Activated CD8-positive, alpha-beta memory T cell treated with anti-CD3 and anti-CD28 coated beads for 36 hours (primary cell): Measurements from ENCODE around the gene BBS9. TPM values are rescaled to one million over a fixed set of nuclear protein-coding genes. Genes with fewer than 3 reads are reported as not detected.

Experiments
- CTCF ChIA-PET: fragments of 350-600 bp; sonication (Branson Sonifier 250); formaldehyde crosslinking; loops from one replicate; lab custom pipeline; 2021; ENCODE audit warnings: antibody characterized with exemption; lab: Charles Lee
- POLR2A ChIA-PET: fragments of 350-600 bp; sonication (Branson Sonifier 250); formaldehyde crosslinking; loops from one replicate; lab custom pipeline; 2021; ENCODE audit warnings: antibody characterized with exemption; lab: Charles Lee
- total RNA-seq, 2 experiments: library from RNA; stranded (reverse); gene quantifications; one replicate each; pipeline ENCODE4 v1.2.3, GENCODE V29; 2021

Gene BBS9
- total RNA-seq, 2 experiments from 2014 or later = 5.1 to 6.1 TPM

- CTCF ChIA-PET = interaction anchor here (0.9 to 2.1 kb wide), 2 partner anchors 16 to 20 kb away, joined by 3 to 5 read pairs; no protein-coding TSS in a partner anchor
Measured at GRCh38 chr7:33111614-33112013, 17.8 kb upstream of the BBS9 start.

GRCh38 chr7:33114976-33115375 lies 14.4 kb upstream of the BBS9 start:
- POLR2A ChIA-PET = no interaction called here
- CTCF ChIA-PET = no interaction called here

More at GRCh38 chr7:33111614-33112013, 17.8 kb upstream of the BBS9 start:
- POLR2A ChIA-PET = no interaction called here

DNA sequence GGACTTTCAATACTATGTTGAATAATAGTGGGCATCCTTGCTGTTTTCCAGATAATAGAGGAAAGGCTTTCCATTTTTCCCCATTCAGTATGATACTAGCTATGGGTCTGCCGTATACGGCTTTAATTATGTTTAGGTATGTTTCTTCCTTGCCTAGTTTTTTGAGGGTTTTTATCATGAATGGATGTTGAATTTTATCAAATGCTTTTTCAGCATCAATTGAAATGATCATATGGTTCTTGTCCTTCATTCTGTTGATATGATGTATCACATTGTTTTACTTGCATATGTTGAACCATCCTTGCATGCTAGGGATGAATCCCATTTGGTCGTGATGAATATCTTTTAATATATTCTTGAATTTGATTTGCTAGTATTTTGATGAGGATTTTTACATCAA lies 11.0 kb upstream of the BBS9 start:
- ChIA-PET CTCF (no interaction called here), POLR2A (no interaction called here)

DNA sequence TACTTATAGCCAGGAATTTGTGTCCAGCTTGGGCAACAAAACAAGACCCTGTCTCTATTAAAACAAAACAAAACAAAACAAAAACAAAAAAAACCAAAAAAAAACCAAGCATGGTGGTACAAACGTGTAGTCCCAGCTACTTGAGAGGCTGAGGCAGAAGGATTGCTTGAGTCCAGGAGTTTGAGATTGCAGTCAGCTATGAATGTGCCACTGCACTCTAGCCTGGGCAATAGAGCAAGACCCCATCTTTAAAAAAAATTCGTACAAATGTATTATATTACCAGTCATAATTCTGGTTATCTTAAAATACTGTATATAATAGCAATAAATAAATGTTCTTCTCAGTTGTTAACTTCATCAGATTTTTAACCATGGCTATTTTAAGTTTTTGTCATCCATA lies 2.3 kb upstream of the BBS9 start:
- ChIA-PET CTCF (interaction anchor here (1.3 kb wide), 1 partner anchor 17 kb away, joined by 5 read pairs; no protein-coding TSS in a partner anchor), POLR2A (no interaction called here)

DNA sequence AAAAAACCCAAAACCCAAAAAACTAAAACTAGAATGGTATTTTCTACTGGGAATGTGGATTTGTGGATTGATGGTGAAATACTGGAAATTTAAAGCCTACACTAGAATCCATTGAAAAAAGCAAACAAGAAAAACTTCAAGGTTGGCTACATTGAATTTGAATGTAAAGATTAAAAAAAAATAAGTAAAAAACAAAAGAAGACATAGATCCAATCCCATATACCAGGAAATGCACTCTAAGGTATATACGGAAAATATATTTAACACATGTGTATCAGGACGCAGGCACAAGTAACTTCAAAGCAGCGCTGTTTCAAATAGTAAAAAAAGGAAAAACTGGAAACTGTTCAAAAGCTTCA lies 754 bp upstream of the BBS9 start:
- CTCF ChIA-PET = interaction anchor here (0.9 kb wide), 1 partner anchor 113 kb away, joined by 3 read pairs; no protein-coding TSS in a partner anchor

GRCh38 chr7:33129806-33130153 lies 416 bp downstream of the BBS9 start:
- ChIA-PET POLR2A (interaction anchor here (0.7 kb wide), 2 partner anchors 401 to 634 kb away, joined by 3 read pairs; no protein-coding TSS in a partner anchor), CTCF (interaction anchor here (0.7 to 0.9 kb wide), 2 partner anchors 21 to 114 kb away, joined by 3 read pairs; partner anchors contain the start of gene RP9)

More for the DNA sequence above, 754 bp upstream of the BBS9 start:
- POLR2A ChIA-PET = no interaction called here

DNA sequence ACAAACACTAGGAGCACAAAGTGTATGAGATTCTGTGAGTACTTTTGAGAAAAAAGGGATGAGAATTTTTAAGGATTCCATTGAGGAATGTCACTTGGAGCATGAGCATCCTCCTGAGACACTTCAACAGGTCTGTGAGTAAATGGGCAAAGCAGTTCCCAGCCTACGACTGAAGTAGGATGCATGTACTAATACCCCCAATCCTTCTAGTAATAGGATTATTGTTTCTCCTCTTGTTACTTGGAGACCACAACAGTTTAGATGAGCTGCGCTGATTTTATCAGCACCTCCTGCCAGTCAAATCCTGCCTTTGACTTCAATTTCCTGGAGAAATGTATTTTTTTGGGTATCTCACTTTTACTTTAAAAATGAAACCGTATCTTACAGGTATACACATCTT lies 820 bp downstream of the BBS9 start:
- ChIA-PET POLR2A (interaction anchor here (0.7 kb wide), 2 partner anchors 402 to 634 kb away, joined by 3 read pairs; no protein-coding TSS in a partner anchor), CTCF (interaction anchor here (0.7 kb wide), 1 partner anchor 21 kb away, joined by 3 read pairs; the partner anchor contains the start of gene RP9)

DNA sequence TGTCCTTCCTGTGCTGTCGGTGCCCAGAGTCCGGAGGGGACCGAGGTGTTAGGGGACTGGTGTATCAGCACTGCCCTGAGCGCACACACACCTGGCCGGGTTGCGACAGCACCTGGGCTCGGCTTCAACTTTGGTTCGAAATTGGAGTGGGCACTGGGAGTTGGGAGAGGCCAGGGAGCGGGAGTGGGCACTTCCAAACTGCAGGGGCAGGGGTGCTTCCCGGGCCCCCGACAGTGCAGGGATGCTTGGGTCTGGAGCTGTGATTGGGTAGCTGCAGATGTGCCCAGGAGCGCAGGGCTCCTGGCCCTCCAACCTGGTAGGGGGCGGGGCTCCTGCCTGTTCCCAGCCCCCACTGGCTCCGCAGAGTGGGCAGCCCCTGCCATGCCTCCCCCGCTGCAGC lies 7.7 kb downstream of the BBS9 start:
- ChIA-PET POLR2A (no interaction called here), CTCF (no interaction called here)

- ChIA-PET POLR2A (no interaction called here), CTCF (no interaction called here)
Measured at GRCh38 chr7:33142585-33142984, 13.2 kb downstream of the BBS9 start.

- CTCF ChIA-PET = no interaction called here
- POLR2A ChIA-PET = no interaction called here
Measured at GRCh38 chr7:33143996-33144718, 14.8 kb downstream of the BBS9 start.

- POLR2A ChIA-PET = no interaction called here
Measured at GRCh38 chr7:33145156-33145555, 15.8 kb downstream of the BBS9 start.

DNA sequence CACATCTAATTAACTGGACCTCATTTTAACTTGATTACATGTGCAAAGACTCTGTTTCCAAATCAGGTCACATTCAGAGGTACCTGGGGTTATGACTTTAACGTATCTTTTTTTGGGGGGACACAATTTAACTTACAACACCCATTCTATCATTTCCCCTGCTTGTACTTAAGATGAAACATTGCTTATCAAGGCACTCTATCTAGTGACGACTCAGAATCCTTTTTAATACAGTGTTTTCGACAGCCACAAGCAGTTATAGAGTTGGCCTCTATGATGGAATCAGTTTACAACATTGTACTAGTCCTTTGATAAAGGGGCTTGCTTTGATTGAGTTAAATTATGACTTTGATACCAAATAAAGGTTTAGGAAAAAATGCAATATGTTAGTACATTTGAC lies 22.7 kb downstream of the BBS9 start:
- ChIA-PET CTCF (interaction anchor here (0.7 to 1.1 kb wide), 2 partner anchors 607 to 1741 kb away, joined by 4 read pairs; no protein-coding TSS in a partner anchor), POLR2A (no interaction called here)

More at GRCh38 chr7:33145156-33145555, 15.8 kb downstream of the BBS9 start:
- CTCF ChIA-PET = no interaction called here

GRCh38 chr7:33155811-33156210 lies 26.4 kb downstream of the BBS9 start:
- ChIA-PET POLR2A (no interaction called here), CTCF (interaction anchor here (0.6 kb wide), 1 partner anchor 11 kb away, joined by 4 read pairs; no protein-coding TSS in a partner anchor)

GRCh38 chr7:33156441-33156840 lies 27.1 kb downstream of the BBS9 start:
- ChIA-PET CTCF (interaction anchor here (0.6 kb wide), 1 partner anchor 10 kb away, joined by 4 read pairs; no protein-coding TSS in a partner anchor), POLR2A (no interaction called here)

- CTCF ChIA-PET = no interaction called here
- POLR2A ChIA-PET = no interaction called here
Measured at GRCh38 chr7:33157311-33157710, 27.9 kb downstream of the BBS9 start.

DNA sequence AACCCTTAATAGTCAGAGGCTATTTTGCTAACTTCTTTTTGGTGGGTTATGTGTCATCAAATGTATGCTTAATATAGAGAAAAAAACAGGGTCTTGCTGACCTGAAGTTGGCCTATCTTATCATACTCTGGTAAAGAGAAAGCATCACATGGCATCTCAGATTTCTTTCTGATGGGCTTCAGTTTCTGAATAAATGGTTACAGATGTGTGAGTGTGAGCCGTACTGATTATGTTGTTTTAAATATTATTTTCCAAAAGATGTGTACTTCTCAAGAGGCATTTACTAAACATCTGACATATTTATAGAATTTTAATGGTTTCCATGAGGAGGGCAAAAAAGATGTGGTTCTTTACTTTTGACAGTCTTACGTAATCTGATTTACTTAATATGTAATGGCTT lies 28.4 kb downstream of the BBS9 start:
- ChIA-PET CTCF (no interaction called here), POLR2A (no interaction called here)

DNA sequence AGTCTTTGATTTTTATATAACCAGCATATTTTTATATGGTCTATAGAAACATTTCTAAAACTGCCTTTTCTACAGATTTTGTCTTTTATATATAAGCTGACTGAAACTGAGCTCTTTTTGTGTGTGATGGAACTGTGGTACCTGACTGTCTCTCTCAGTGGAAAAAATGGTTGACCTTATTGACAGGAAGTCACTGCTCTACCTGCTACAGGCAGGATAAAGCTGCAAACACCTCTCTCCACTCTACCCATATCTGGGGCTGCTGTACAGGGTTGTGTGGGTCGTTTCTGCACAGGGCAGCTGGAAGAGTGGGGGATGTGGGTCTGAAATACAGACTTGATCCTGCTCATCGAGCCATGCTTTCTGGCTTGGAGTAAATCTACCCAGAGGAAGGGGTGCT lies 48.5 kb downstream of the BBS9 start:
- ChIA-PET CTCF (no interaction called here), POLR2A (no interaction called here)

- ChIA-PET CTCF (no interaction called here), POLR2A (no interaction called here)
Measured at GRCh38 chr7:33179519-33179918, 50.2 kb downstream of the BBS9 start.

GRCh38 chr7:33183504-33183903 lies 54.1 kb downstream of the BBS9 start:
- ChIA-PET CTCF (no interaction called here), POLR2A (no interaction called here)

- CTCF ChIA-PET = interaction anchor here (1.7 kb wide), 1 partner anchor 747 kb away, joined by 6 read pairs; no protein-coding TSS in a partner anchor
Measured at GRCh38 chr7:33184828-33185227, 55.5 kb downstream of the BBS9 start.

DNA sequence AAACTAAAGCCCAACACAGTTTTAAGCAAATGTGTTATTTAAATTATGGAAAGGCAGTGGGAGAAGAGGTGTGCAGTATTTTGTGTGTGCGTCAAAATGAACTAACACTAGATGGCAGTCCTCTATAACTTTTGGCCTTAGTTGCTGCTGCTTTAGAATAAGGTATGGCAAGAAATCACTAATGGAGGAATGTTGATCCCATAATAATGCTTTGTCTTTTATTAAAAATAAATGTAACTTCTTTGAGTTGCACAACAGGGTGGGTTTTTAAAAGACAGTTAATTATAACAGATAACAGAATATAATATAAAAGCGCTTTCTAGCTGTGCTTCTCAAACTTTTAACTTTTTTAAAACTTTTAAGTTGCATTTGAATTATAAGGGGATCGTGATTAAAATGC lies 56.4 kb downstream of the BBS9 start:
- ChIA-PET CTCF (interaction anchor here (1.7 kb wide), 1 partner anchor 746 kb away, joined by 6 read pairs; no protein-coding TSS in a partner anchor), POLR2A (no interaction called here)

More at GRCh38 chr7:33184828-33185227, 55.5 kb downstream of the BBS9 start:
- POLR2A ChIA-PET = no interaction called here
